GM23338 (cell line): Measurements from ENCODE around the gene SFT2D3. TPM values are rescaled to one million over a fixed set of nuclear protein-coding genes. Genes with fewer than 3 reads are reported as not detected.

Experiments used
- ATAC-seq: fragments of 200-7000 bp; cut with Tn5 transposase; 3 replicates; pipeline ENCODE4 v1.9.1; 2020
- DNase-seq: peaks from one replicate; pipeline ENCODE4 v3.0.0-alpha.2; 2015; ENCODE audit warnings: low spot score
- H2AFZ ChIP-seq: fragments of 200-600 bp; sonication (generic); 2 replicates; pipeline ENCODE4 v1.8.0; 2016; ENCODE audit warnings: antibody characterized with exemption, mild to moderate bottlenecking, moderate library complexity
- H3F3A ChIP-seq: fragments of 200-600 bp; sonication (generic); replicated peaks from 2 replicates; pipeline ENCODE4 v1.8.0; 2017; ENCODE audit warnings: antibody characterized with exemption, mixed run types, low read depth
- H3K27ac ChIP-seq: fragments of 200-600 bp; sonication (generic); 2 replicates; pipeline ENCODE4 v1.6.1; 2016; ENCODE audit warnings: low read depth
- H3K27me3 ChIP-seq: fragments of 200-600 bp; sonication (generic); 2 replicates; pipeline ENCODE4 v1.8.0; 2016; ENCODE audit warnings: mild to moderate bottlenecking, mixed run types, moderate library complexity; ENCODE audit not compliant: insufficient read depth
- H3K36me3 ChIP-seq: fragments of 200-600 bp; sonication (generic); 2 replicates; pipeline ENCODE4 v1.8.0; 2016; ENCODE audit warnings: mild to moderate bottlenecking; ENCODE audit not compliant: insufficient read depth
- H3K4me1 ChIP-seq: fragments of 200-600 bp; sonication (generic); 2 replicates; pipeline ENCODE4 v1.8.0; 2016; ENCODE audit warnings: mild to moderate bottlenecking, moderate library complexity; ENCODE audit not compliant: insufficient read depth
- H3K4me2 ChIP-seq: fragments of 200-600 bp; sonication (generic); 2 replicates; pipeline ENCODE4 v1.7.1; 2017; ENCODE audit warnings: mixed run types
- H3K4me3 ChIP-seq: fragments of 200-600 bp; sonication (generic); 2 replicates; pipeline ENCODE4 v1.6.1; 2016; ENCODE audit warnings: mixed run types
- H3K79me2 ChIP-seq: fragments of 200-600 bp; sonication (generic); replicated peaks from 2 replicates; pipeline ENCODE4 v1.8.0; 2017; ENCODE audit warnings: mild to moderate bottlenecking; ENCODE audit not compliant: insufficient read depth
- H3K9me2 ChIP-seq: fragments of 200-600 bp; sonication (generic); 2 replicates; pipeline ENCODE4 v1.8.0; 2017; ENCODE audit not compliant: insufficient read depth
- H4K20me1 ChIP-seq: fragments of 200-600 bp; sonication (generic); replicated peaks from 2 replicates; pipeline ENCODE4 v1.8.0; 2017; ENCODE audit warnings: mild to moderate bottlenecking; ENCODE audit not compliant: insufficient read depth
- H3K27ac Mint-ChIP-seq: 2 replicates; pipeline ENCODE4 v1.8.0; 2020; ENCODE audit warnings: inconsistent platforms, mild to moderate bottlenecking, moderate library complexity, mixed read lengths
- H3K27me3 Mint-ChIP-seq: 3 replicates; pipeline ENCODE4 v1.8.0; 2022; ENCODE audit warnings: low read depth, mild to moderate bottlenecking, moderate library complexity, mixed read lengths, inconsistent platforms; ENCODE audit not compliant: insufficient read depth, poor library complexity
- H3K36me3 Mint-ChIP-seq: 3 replicates; pipeline ENCODE4 v1.8.0; 2021; ENCODE audit warnings: low read depth, mild to moderate bottlenecking, inconsistent platforms, moderate library complexity, mixed read lengths
- H3K4me1 Mint-ChIP-seq: 3 replicates; pipeline ENCODE4 v1.8.0; 2020; ENCODE audit warnings: mild to moderate bottlenecking, inconsistent platforms, mixed read lengths
- H3K4me3 Mint-ChIP-seq: 3 replicates; pipeline ENCODE4 v1.8.0; 2021; ENCODE audit warnings: moderate library complexity, mild to moderate bottlenecking, inconsistent platforms, mixed read lengths
- H3K9me3 Mint-ChIP-seq: 3 replicates; pipeline ENCODE4 v1.8.0; 2020; ENCODE audit warnings: moderate library complexity, mild to moderate bottlenecking, inconsistent platforms, mixed read lengths
- CTCF ChIP-seq, 2 experiments: fragments of 200-600 bp in 1 of 2; sonication (generic) in 1 of 2; conservative IDR thresholded peaks; 2 replicates each; pipeline versions ENCODE4 v1.5.1 to v1.6.1; 2016 to 2017; ENCODE audit warnings: antibody characterized with exemption in 2 of 2, low read depth in 2 of 2, mild to moderate bottlenecking in 2 of 2, moderate library complexity in 1 of 2
- ETS1 ChIP-seq: IDR thresholded peaks from 2 replicates; pipeline ENCODE4 v1.6.1; 2016; ENCODE audit warnings: antibody characterized with exemption
- EZH2 ChIP-seq: fragments of 200-600 bp; sonication (generic); IDR thresholded peaks from one replicate; pipeline ENCODE4 v1.8.0; 2017; ENCODE audit warnings: antibody characterized with exemption, mild to moderate bottlenecking, low read depth; ENCODE audit not compliant: unreplicated experiment
- EZH2phosphoT487 ChIP-seq: fragments of 200-600 bp; sonication (generic); IDR thresholded peaks from one replicate; pipeline ENCODE4 v1.8.1; 2018; ENCODE audit warnings: antibody characterized with exemption; ENCODE audit not compliant: unreplicated experiment
- JUNB ChIP-seq: IDR thresholded peaks from one replicate; pipeline ENCODE4 v1.6.1; 2016; ENCODE audit warnings: antibody characterized with exemption; ENCODE audit not compliant: unreplicated experiment
- REST ChIP-seq: IDR thresholded peaks from one replicate; pipeline ENCODE4 v1.6.1; 2018; ENCODE audit warnings: antibody characterized with exemption; ENCODE audit not compliant: unreplicated experiment
- ZNF331 ChIP-seq: fragments of 250-450 bp; sonication (Bioruptor Pico); IDR thresholded peaks from 2 replicates; pipeline ENCODE4 v1.5.0; 2020; ENCODE audit warnings: low read depth, mild to moderate bottlenecking, moderate library complexity
- polyA plus RNA-seq: library from polyadenylated mRNA; unstranded; fragments of >200 nt; fragmentation: Nextera tagmentation; extraction: Ambion mirVana; gene quantifications from 2 replicates; pipeline ENCODE4 v1.2.1, GENCODE V29; 2016
- total RNA-seq: library from RNA; depleted of rRNA; stranded (reverse); fragments of >200 nt; shearing (Covaris generic); gene quantifications from 2 replicates; pipeline ENCODE4 v1.2.3, GENCODE V29; 2014

Gene SFT2D3
- total and polyA plus RNA-seq, 2 experiments from 2014 or later: 13.7 TPM; not detected in 1

GRCh38 chr2:127694986-127695385, 6.3 kb upstream of the SFT2D3 start:
- Histone ChIP-seq H3K27me3 (peaks cover 5% of the 10 kb centered on the region), H2AFZ (peak overlapping the region; percentile 90; the same call in 1 of the 2 replicates), H3K27ac (no peak overlapping the region), H3K4me2 (peak overlapping the region; percentile 77), H3K36me3 (0 out of 2 replicates have a peak, but pooled peaks cover 4% of the 10 kb centered on the region), H3K4me1 (no peaks in the 10 kb centered on the region), H3K79me2 (no peaks in the 10 kb centered on the region), H3K9me2 (no peaks in the 10 kb centered on the region), H3K4me3 (peak overlapping the region; percentile 51), H3F3A (0 out of 2 replicates have a peak, but pooled peaks cover 4% of the 10 kb centered on the region), H4K20me1 (no peaks in the 10 kb centered on the region)
- Mint-ChIP-seq H3K27ac (no peak overlapping the region), H3K4me3 (no peak overlapping the region), H3K4me1 (peaks cover 6% of the 10 kb centered on the region), H3K36me3 (peaks cover 18% of the 10 kb centered on the region), H3K27me3 (peaks cover 10% of the 10 kb centered on the region), H3K9me3 (peaks cover 26% of the 10 kb centered on the region)
- ATAC-seq (no peak), DNase-seq (no peak)
- TF ChIP-seq ZNF331 (CRISPR knock-in tag) (no peak), CTCF (conservative IDR thresholded peaks at IDR 0.05; ENCODE audit: low read depth in 2 of 2) (no peak), JUNB (no peak), EZH2phosphoT487 (no peak), ETS1 (no peak), EZH2 (no peak), REST (no peak)
